ENCODE measurements around the gene ATP1B2.

- TF ChIP-seq, protein P1, sequence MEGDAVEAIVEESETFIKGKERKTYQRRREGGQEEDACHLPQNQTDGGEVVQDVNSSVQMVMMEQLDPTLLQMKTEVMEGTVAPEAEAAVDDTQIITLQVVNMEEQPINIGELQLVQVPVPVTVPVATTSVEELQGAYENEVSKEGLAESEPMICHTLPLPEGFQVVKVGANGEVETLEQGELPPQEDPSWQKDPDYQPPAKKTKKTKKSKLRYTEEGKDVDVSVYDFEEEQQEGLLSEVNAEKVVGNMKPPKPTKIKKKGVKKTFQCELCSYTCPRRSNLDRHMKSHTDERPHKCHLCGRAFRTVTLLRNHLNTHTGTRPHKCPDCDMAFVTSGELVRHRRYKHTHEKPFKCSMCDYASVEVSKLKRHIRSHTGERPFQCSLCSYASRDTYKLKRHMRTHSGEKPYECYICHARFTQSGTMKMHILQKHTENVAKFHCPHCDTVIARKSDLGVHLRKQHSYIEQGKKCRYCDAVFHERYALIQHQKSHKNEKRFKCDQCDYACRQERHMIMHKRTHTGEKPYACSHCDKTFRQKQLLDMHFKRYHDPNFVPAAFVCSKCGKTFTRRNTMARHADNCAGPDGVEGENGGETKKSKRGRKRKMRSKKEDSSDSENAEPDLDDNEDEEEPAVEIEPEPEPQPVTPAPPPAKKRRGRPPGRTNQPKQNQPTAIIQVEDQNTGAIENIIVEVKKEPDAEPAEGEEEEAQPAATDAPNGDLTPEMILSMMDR (IDR thresholded peaks at IDR 0.05), result no peak
- TF ChIP-seq POLR2A (IDR thresholded peaks at IDR 0.05), result no peak
Observed at GRCh38 chr17:7623661-7624060, 27.1 kb upstream of the ATP1B2 start.
